GM23248 (cell line): ENCODE results near the gene ERCC8. TPM values are rescaled to one million over a fixed set of nuclear protein-coding genes. Genes with fewer than 3 reads are reported as not detected.

Experiments
- DNase-seq: peaks from one replicate; pipeline ENCODE4 v3.0.0-alpha.2; 2015
- H2AFZ ChIP-seq: fragments of 200-600 bp; sonication (generic); 2 replicates; pipeline ENCODE4 v1.6.1; 2016; ENCODE audit warnings: antibody characterized with exemption
- H3F3A ChIP-seq: fragments of 200-600 bp; sonication (generic); 2 replicates; pipeline ENCODE4 v1.6.1; 2016; ENCODE audit warnings: mild to moderate bottlenecking, antibody characterized with exemption, mixed run types; ENCODE audit not compliant: insufficient read depth
- H3K27ac ChIP-seq: fragments of 200-600 bp; sonication (generic); 2 replicates; pipeline ENCODE4 v1.5.1; 2016; ENCODE audit warnings: mild to moderate bottlenecking
- H3K27me3 ChIP-seq: fragments of 200-600 bp; sonication (generic); replicated peaks from 2 replicates; pipeline ENCODE4 v1.6.1; 2016; ENCODE audit warnings: mild to moderate bottlenecking; ENCODE audit not compliant: insufficient read depth
- H3K36me3 ChIP-seq: fragments of 200-600 bp; sonication (generic); 2 replicates; pipeline ENCODE4 v1.6.1; 2016; ENCODE audit warnings: low read depth, mild to moderate bottlenecking
- H3K4me1 ChIP-seq: fragments of 200-600 bp; sonication (generic); 2 replicates; pipeline ENCODE4 v1.6.1; 2016; ENCODE audit warnings: mild to moderate bottlenecking; ENCODE audit not compliant: insufficient read depth
- H3K4me2 ChIP-seq: fragments of 200-600 bp; sonication (generic); one replicate; pipeline ENCODE4 v1.6.1; 2016; ENCODE audit warnings: mild to moderate bottlenecking; ENCODE audit not compliant: unreplicated experiment
- H3K4me3 ChIP-seq: fragments of 200-600 bp; sonication (generic); 2 replicates; pipeline ENCODE4 v1.5.1; 2016; ENCODE audit warnings: mild to moderate bottlenecking
- H3K79me2 ChIP-seq: fragments of 200-600 bp; sonication (generic); 2 replicates; pipeline ENCODE4 v1.6.1; 2016; ENCODE audit warnings: mild to moderate bottlenecking; ENCODE audit not compliant: insufficient read depth
- H3K9ac ChIP-seq: fragments of 200-600 bp; sonication (generic); 2 replicates; pipeline ENCODE4 v1.6.1; 2016; ENCODE audit warnings: mild to moderate bottlenecking
- H3K9me2 ChIP-seq: fragments of 200-600 bp; sonication (generic); 2 replicates; pipeline ENCODE4 v1.6.1; 2016; ENCODE audit warnings: mixed run types, mild to moderate bottlenecking, moderate library complexity; ENCODE audit not compliant: insufficient read depth
- H3K9me3 ChIP-seq: fragments of 200-600 bp; sonication (generic); one replicate; pipeline ENCODE4 v1.6.1; 2017; ENCODE audit warnings: low read depth
- H4K20me1 ChIP-seq: fragments of 200-600 bp; sonication (generic); 2 replicates; pipeline ENCODE4 v1.6.0; 2016; ENCODE audit not compliant: insufficient read depth
- EZH2 ChIP-seq: fragments of 200-600 bp; sonication (generic); IDR thresholded peaks from 2 replicates; pipeline ENCODE4 v1.6.1; 2018; ENCODE audit warnings: antibody characterized with exemption, mild to moderate bottlenecking; ENCODE audit not compliant: insufficient read depth, poor library complexity, severe bottlenecking
- EZH2phosphoT487 ChIP-seq: fragments of 200-600 bp; sonication (generic); IDR thresholded peaks from 2 replicates; pipeline ENCODE4 v1.6.1; 2018; ENCODE audit warnings: antibody characterized with exemption, moderate library complexity, mild to moderate bottlenecking, low read depth; ENCODE audit not compliant: insufficient read depth
- WGBS, 2 experiments: methylation state at CpG; one replicate each; pipeline ENCODE4 v1.1.6; 2015 to 2017; ENCODE audit warnings: low lambda C conversion rate in 2 of 2, low coverage in 1 of 2; ENCODE audit errors: missing lambda C conversion rate in 2 of 2; 5-methylcytosine and 5-hydroxymethylcytosine counted together
- in situ Hi-C: fragments of 300-500 bp; cut with MboI; formaldehyde crosslinking; loops from 2 replicates; pipeline ENCODE4 v1.15.0; 2020
- polyA plus RNA-seq: library from polyadenylated mRNA; unstranded; fragments of >200 nt; fragmentation: Nextera tagmentation; extraction: Ambion mirVana; gene quantifications from 2 replicates; pipeline ENCODE4 v1.2.1, GENCODE V29; 2016
- total RNA-seq: library from RNA; depleted of rRNA; stranded (reverse); fragments of >200 nt; shearing (Covaris generic); gene quantifications from 2 replicates; pipeline ENCODE4 v1.2.3, GENCODE V29; 2014

The ERCC8 gene
- total and polyA plus RNA-seq, 2 experiments from 2014 or later = 12.7 to 15.5 TPM

DNA sequence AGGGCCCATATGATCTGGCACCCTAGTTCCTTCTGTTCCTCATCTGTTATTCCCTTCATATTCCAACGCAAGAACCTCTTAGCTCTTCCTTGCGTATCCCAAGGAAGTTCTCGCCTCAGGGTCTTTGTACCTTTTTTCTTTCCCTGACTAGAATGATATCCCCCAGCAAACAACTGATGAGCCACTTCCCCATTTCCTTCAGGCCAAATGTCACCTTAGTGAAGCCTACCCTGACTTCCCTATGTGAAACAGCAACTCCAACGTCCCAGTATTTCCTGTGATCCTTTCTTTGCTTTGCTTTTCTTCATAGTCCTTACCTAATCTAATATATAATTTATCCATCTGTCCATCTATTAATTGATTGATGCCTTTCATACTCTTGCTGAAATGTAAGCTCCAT lies 47.9 kb downstream of the ERCC8 start:
- no peak overlapping the region for H3K27ac ChIP-seq
- H3F3A ChIP-seq = no peaks in the 10 kb centered on the region
- H2AFZ ChIP-seq = no peak overlapping the region
- H3K36me3 ChIP-seq = peaks cover 8% of the 10 kb centered on the region; the same call in 1 of the 2 replicates
- H3K9me3 ChIP-seq = no peaks in the 10 kb centered on the region
- no peaks in the 10 kb centered on the region for H3K27me3 ChIP-seq
- no peaks in the 10 kb centered on the region for H4K20me1 ChIP-seq
- H3K4me1 ChIP-seq = no peaks in the 10 kb centered on the region
- WGBS, 2 experiments = 94 to 98% methylated on average over 4 of the region's 4 CpGs
- no peaks in the 10 kb centered on the region for H3K9me2 ChIP-seq
- in situ Hi-C loops = no loop called here
- DNase-seq = no peak
- H3K4me3 ChIP-seq = no peak overlapping the region
- no peaks in the 10 kb centered on the region for H3K79me2 ChIP-seq
- no peak overlapping the region for H3K9ac ChIP-seq
- no peak overlapping the region for H3K4me2 ChIP-seq
- TF ChIP-seq EZH2phosphoT487 (no peak), EZH2 (no peak)

DNA sequence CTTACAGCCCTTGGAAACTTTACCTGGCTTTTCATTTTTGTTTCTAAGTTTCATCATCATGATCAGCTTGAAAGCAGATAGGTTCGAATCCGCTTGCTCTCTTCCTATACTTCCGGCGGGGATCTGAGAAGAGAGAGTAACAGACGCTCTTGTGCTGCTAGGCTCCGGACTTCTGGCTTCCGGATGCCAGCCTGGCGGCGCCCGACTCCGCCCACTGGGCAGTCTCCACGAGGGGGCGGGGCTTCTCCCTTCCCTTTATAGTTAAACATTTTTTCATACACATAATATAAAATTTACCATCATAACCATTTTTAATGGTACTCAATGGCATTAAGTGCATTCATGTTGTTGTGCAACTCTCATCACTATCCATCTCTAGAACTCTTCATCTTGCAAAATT lies 51.3 kb downstream of the ERCC8 start:
- Histone ChIP-seq H3K4me1 (no peaks in the 10 kb centered on the region), H3K27ac (no peak overlapping the region), H3K36me3 (peaks cover 8% of the 10 kb centered on the region; the same call in 1 of the 2 replicates), H4K20me1 (no peaks in the 10 kb centered on the region), H3K4me2 (no peak overlapping the region), H3K79me2 (no peaks in the 10 kb centered on the region), H3K9me2 (no peaks in the 10 kb centered on the region), H3K4me3 (no peak overlapping the region), H3F3A (no peaks in the 10 kb centered on the region), H3K27me3 (no peaks in the 10 kb centered on the region), H2AFZ (no peak overlapping the region), H3K9ac (no peak overlapping the region), H3K9me3 (no peaks in the 10 kb centered on the region)
- no peak for DNase-seq
- no peak for TF ChIP-seq EZH2phosphoT487
- no peak for TF ChIP-seq EZH2
- 97 to 98% methylated on average over 13 of the region's 13 CpGs for WGBS, 2 experiments
- in situ Hi-C loops = no loop called here

DNA sequence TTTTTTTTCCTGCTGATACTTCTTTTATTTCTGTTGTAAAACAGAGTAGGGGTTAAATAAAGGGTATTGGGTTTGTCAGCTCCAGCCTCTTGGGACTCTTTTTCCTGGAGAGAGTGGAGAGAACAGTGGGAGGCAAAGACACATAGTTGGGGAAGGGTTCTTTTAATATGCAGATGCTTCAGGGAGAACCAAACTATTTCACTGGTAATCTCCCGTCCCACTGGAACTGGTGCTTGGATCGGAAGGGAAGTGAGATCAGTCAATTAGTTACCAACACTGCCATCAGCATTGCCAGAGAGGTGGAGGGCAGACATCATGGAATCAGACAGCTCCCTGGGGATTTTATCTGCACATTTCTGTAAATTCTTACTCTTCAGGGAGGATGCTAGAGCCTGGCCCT lies 53.2 kb downstream of the ERCC8 start:
- no peaks in the 10 kb centered on the region for H3K27me3 ChIP-seq
- TF ChIP-seq EZH2phosphoT487 = no peak
- TF ChIP-seq EZH2 = no peak
- H4K20me1 ChIP-seq = no peaks in the 10 kb centered on the region
- WGBS, 2 experiments = 97 to 100% methylated on average over 2 of the region's 2 CpGs
- DNase-seq = no peak
- H3K4me1 ChIP-seq = no peaks in the 10 kb centered on the region
- no peak overlapping the region for H3K4me2 ChIP-seq
- no peaks in the 10 kb centered on the region for H3K9me2 ChIP-seq
- H3K36me3 ChIP-seq = peaks cover 8% of the 10 kb centered on the region; the same call in 1 of the 2 replicates
- H3K9ac ChIP-seq = no peak overlapping the region
- no peak overlapping the region for H3K4me3 ChIP-seq
- in situ Hi-C loops = no loop called here
- no peak overlapping the region for H3K27ac ChIP-seq
- no peak overlapping the region for H2AFZ ChIP-seq
- H3K9me3 ChIP-seq = no peaks in the 10 kb centered on the region
- no peaks in the 10 kb centered on the region for H3K79me2 ChIP-seq
- no peaks in the 10 kb centered on the region for H3F3A ChIP-seq

DNA sequence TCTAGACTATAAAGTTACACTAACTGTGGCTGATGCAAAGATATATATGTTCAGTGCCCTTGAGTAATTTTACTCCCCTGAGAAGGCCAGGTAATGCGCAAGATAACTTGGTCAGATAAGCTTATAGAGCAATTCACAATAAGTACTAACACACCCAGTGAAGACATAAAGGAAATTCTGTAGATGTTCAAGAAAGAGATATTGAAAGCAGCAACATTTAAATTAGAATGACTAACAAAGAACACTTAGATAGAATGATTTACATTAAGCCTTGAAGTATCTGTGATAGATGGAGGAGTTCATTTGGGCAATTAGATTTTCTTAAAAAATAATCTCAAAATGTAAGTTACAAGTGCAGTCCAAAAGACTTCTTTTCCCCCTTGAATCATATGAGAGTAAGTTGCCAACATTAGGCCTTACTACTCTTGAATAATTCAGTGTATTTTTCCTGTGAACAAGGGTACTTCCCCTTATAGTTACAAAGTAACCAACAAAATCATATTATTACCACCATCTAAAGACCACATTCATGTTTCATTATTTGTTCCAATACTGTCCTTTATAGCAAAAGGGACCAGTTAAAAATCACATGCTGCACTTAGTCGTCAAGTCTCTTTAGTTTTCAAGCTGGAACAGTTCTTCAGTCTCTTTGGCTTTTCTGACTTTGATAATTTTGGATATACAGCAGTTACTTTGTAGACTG lies 56.4 kb downstream of the ERCC8 start:
- no peaks in the 10 kb centered on the region for H3K9me3 ChIP-seq
- no peak overlapping the region for H3K4me3 ChIP-seq
- H3K36me3 ChIP-seq = peaks cover 3% of the 10 kb centered on the region; the same call in 1 of the 2 replicates
- no peaks in the 10 kb centered on the region for H4K20me1 ChIP-seq
- no peaks in the 10 kb centered on the region for H3K27me3 ChIP-seq
- H3K79me2 ChIP-seq = no peaks in the 10 kb centered on the region
- WGBS, 2 experiments = 93 to 100% methylated on average over 2 of the region's 2 CpGs
- DNase-seq = no peak
- no peaks in the 10 kb centered on the region for H3F3A ChIP-seq
- no peaks in the 10 kb centered on the region for H3K9me2 ChIP-seq
- H3K27ac ChIP-seq = no peak overlapping the region
- TF ChIP-seq EZH2 (no peak), EZH2phosphoT487 (no peak)
- H3K4me2 ChIP-seq = no peak overlapping the region
- no peaks in the 10 kb centered on the region for H3K4me1 ChIP-seq
- H2AFZ ChIP-seq = no peak overlapping the region
- in situ Hi-C loops = no loop called here
- no peak overlapping the region for H3K9ac ChIP-seq
